ENCODE data around the gene ASF1A. TPM values are rescaled to one million over a fixed set of nuclear protein-coding genes. Genes with fewer than 3 reads are reported as not detected.

Gene ASF1A
- total RNA-seq, 1 donor from 2014 or later, result 7.6 TPM

GRCh38 chr6:118908441-118908840, 14.5 kb downstream of the ASF1A start:
- DNase-seq (ENCODE audit: low read depth), result no peak
- H3K4me3 ChIP-seq (ENCODE audit: low read depth, low read length), result no peak overlapping the region
- TF ChIP-seq CTCF (conservative IDR thresholded peaks at IDR 0.05; ENCODE audit: low read depth, low read length), result no peak

- no peak for DNase-seq (ENCODE audit: low read depth)
- H3K4me3 ChIP-seq (ENCODE audit: low read depth, low read length), result no peak overlapping the region
- TF ChIP-seq CTCF (conservative IDR thresholded peaks at IDR 0.05; ENCODE audit: low read depth, low read length), result no peak
Observed at GRCh38 chr6:118912646-118913045, 18.7 kb downstream of the ASF1A start.

- no peak for TF ChIP-seq CTCF (conservative IDR thresholded peaks at IDR 0.05; ENCODE audit: low read depth, low read length)
- DNase-seq (ENCODE audit: low read depth), result no peak
- no peak overlapping the region for H3K4me3 ChIP-seq (ENCODE audit: low read depth, low read length)
Observed at GRCh38 chr6:118913161-118913560, 19.2 kb downstream of the ASF1A start.

GRCh38 chr6:118914598-118914997, 20.6 kb downstream of the ASF1A start:
- DNase-seq (ENCODE audit: low read depth), result no peak
- no peak for TF ChIP-seq CTCF (conservative IDR thresholded peaks at IDR 0.05; ENCODE audit: low read depth, low read length)
- no peak overlapping the region for H3K4me3 ChIP-seq (ENCODE audit: low read depth, low read length)

GRCh38 chr6:118917546-118918328, 23.8 kb downstream of the ASF1A start:
- no peak for DNase-seq (ENCODE audit: low read depth)
- H3K4me3 ChIP-seq (ENCODE audit: low read depth, low read length), result no peak overlapping the region
- no peak for TF ChIP-seq CTCF (conservative IDR thresholded peaks at IDR 0.05; ENCODE audit: low read depth, low read length)

GRCh38 chr6:118918329-118918725, 24.4 kb downstream of the ASF1A start:
- DNase-seq (ENCODE audit: low read depth), result no peak
- no peak overlapping the region for H3K4me3 ChIP-seq (ENCODE audit: low read depth, low read length)
- TF ChIP-seq CTCF (conservative IDR thresholded peaks at IDR 0.05; ENCODE audit: low read depth, low read length), result no peak

GRCh38 chr6:118921084-118921483, 27.1 kb downstream of the ASF1A start:
- no peak for TF ChIP-seq CTCF (conservative IDR thresholded peaks at IDR 0.05; ENCODE audit: low read depth, low read length)
- no peak overlapping the region for H3K4me3 ChIP-seq (ENCODE audit: low read depth, low read length)
- no peak for DNase-seq (ENCODE audit: low read depth)
